Measurements from ENCODE around the gene AOPEP.

AOPEP gene

DNA sequence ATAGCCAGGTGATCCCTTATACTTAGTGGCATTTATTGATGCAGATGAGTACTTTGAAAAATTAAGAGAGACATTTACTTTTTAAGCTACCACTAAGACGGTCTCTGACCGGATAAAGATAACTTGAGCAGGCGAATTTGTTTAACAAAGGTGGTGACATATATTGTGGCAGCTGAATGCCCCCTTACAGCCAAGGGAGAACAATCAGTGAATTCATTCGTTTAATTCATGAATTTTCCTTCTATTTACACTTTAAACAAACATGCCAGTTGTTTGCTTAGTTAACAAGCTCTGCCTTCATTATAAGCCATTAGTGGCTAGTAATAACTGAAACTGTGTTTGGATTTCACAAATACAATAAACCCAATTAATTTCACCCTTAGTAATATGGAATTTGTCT is 187.1 kb downstream of the AOPEP start:
- H3K4me3 ChIP-seq (ENCODE audit: low read depth, low read length), result no peak overlapping the region
- TF ChIP-seq, protein P1, sequence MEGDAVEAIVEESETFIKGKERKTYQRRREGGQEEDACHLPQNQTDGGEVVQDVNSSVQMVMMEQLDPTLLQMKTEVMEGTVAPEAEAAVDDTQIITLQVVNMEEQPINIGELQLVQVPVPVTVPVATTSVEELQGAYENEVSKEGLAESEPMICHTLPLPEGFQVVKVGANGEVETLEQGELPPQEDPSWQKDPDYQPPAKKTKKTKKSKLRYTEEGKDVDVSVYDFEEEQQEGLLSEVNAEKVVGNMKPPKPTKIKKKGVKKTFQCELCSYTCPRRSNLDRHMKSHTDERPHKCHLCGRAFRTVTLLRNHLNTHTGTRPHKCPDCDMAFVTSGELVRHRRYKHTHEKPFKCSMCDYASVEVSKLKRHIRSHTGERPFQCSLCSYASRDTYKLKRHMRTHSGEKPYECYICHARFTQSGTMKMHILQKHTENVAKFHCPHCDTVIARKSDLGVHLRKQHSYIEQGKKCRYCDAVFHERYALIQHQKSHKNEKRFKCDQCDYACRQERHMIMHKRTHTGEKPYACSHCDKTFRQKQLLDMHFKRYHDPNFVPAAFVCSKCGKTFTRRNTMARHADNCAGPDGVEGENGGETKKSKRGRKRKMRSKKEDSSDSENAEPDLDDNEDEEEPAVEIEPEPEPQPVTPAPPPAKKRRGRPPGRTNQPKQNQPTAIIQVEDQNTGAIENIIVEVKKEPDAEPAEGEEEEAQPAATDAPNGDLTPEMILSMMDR (IDR thresholded peaks at IDR 0.05; ENCODE audit: low read depth, low read length), result no peak

DNA sequence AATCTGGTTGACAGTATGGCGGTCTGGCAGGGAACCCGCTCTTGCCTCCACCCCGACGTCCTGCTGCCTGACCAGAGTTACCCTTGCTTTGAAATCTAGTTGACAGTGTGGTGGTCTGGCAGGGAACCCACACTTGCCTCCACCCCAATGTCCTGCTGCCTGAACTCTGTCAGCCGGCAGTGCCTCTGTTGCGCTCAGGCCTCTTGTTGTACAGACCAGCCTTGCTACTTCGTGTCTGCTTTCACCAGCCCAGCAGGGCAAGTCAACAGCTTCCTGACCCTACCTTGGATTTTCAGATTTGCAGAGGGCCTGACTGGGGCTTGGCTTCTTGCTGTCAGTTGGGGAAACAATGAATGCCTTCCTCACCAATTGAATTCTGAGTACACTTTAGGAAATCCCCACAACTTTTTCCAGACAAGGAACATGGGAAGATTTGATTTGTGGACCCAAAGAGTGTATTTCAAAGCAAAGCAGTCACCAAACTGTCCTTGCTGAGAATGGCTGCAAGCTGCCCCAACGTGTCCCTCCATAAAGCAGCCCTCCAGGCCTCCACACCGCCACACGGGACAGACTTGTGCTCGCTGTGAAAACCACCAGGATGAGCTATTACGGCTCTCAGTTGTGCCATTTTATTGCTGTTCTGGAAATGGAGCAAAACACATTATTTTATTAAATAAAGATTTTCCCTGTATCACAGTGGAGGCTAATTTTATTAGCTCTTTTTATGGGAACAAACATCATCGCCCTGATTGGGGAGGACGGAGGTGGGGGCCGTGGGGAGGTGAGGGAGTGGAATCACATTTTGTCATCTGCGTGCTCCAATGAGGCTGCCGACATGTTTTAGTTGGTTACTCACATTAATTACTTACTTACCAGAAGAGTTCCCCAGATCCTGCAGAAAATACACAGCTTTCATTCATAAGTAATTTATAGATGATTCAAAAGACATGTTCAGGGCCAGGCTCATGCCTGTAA is 189.3 kb downstream of the AOPEP start:
- no peak overlapping the region for H3K4me3 ChIP-seq (ENCODE audit: low read depth, low read length)

DNA sequence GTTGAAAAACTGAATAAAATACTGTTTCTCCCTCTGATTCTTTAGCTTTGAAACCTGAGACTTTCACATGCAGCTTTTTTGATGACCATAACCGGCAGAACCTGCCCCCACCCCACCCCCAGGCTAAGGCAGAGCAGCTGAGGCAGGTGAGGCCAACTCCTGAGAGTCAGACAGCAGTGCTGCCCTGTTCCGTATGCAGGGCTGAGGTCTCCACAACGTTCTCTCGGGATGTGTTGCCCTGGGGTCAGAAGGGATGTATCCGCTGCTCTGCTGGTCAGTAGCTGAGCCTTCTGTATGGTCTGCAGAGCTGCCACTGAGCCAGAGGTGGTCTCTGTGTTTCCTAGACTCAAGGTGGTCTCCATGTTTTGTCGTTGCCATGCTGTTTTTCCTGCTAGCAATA is 190.5 kb downstream of the AOPEP start:
- TF ChIP-seq, protein P1 (IDR thresholded peaks at IDR 0.05; ENCODE audit: low read depth, low read length), result no peak
- no peak overlapping the region for H3K4me3 ChIP-seq (ENCODE audit: low read depth, low read length)

More for the DNA sequence above, 189.3 kb downstream of the AOPEP start:
- TF ChIP-seq, protein P1 (IDR thresholded peaks at IDR 0.05; ENCODE audit: low read depth, low read length), result no peak

DNA sequence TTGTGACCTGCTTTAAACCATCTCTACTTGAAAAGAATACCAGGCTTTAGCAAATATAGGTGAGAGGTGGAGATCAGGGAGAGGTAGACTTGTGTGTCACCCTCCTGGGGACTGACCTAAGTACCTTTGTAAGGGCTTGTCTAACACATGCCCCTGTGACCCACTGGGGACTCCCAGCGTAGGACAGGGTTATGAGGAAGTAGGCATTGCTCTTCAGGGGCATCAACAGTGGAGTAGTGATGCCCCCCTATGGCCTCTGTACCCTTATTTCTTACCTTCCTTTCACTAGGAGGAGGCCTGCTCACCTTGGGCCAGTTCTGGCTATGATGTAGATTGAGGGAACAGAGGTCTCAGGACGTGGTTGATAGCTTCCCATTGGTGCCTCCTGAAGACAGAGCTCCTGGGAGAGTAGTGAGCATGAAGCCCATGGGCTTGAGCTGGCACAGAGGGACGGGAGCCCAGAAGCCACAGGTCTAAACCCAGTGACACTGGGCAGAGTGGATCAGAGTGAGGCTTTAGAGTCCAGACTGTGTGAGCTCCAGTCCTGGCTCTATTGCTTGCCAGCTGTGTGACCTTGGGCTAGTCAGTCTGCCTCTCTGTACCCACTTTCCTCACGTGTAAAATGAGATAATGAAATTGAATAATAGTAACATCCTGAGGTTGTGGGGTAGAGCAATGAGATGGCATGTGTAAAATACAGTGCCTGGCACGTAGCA is 191.7 kb downstream of the AOPEP start:
- TF ChIP-seq, protein P1 (IDR thresholded peaks at IDR 0.05; ENCODE audit: low read depth, low read length), result no peak
- H3K4me3 ChIP-seq (ENCODE audit: low read depth, low read length), result no peak overlapping the region

DNA sequence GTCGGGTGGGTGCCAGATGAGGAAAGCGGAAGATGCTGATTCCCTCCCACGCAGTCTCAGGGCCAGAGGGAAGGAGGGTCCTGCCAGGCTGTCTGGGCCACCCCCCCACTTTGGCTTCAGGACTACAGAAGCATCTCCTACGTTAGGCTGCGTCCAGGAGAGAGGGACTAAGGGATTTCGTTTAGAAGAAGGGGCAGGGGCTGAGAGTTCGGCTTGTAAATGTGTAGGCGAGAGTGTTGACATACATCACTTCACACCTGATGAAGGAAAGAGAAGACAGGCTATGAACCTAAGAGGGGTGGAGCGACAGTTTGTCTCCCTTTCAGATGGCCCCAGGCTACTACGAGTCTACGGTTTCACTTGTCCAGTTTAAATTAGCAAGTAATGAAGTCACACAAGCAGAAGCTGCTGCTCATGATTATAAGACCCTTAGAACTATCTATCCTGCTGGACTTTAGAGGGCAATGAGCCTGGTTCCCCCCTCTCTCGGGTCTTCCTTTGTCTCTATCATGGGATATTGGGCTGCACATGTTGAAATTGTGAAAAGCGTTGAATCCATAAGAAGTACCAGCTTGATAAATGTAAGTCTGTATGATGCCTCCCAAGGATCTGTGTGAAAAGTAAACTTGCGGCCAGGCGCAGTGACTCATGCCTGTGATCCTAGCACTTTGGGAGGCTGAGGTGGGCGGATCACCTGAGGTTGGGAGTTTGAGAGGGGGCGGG is 193.0 kb downstream of the AOPEP start:
- no peak overlapping the region for H3K4me3 ChIP-seq (ENCODE audit: low read depth, low read length)
- TF ChIP-seq, protein P1 (IDR thresholded peaks at IDR 0.05; ENCODE audit: low read depth, low read length), result no peak

DNA sequence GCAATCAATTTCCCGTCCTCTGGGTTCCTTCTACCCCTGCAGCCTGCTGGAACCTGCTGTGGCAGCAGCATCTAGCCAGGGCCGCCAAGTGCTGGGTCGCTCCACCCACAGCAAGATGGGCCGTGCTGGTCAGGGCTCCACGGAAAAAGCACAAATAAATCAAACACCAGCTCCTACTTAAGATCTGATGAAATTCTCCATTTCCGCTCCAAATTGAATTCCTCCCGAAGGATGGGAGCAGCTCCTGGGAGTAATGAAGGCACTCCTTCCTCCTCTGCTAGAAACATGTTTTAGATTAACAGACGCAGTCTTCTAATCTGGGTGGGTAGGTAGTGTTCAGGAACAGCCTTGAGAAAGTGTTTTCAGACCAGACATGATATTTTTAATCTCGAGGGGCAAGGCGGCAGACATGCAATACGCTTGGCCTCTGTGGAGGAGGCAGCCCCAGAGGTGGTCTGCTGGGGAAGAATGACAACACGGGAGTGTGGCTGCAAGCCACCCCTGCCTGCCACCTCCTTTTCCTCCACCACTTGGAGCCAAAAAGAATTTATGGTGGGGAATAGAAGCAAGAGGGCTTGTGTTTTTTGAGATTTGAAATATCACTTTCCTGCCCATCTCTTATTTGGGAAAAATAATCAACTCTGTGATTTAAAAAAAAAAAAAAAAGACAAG is 194.1 kb downstream of the AOPEP start:
- TF ChIP-seq, protein P1 (IDR thresholded peaks at IDR 0.05; ENCODE audit: low read depth, low read length), result no peak
- H3K4me3 ChIP-seq (ENCODE audit: low read depth, low read length), result no peak overlapping the region

All from WI38 (cell line).